Iris pigment epithelial cell (primary cell): ENCODE data around the gene PPM1L.
"Not testable (repeated sequence)": the region's sequence is repeated elsewhere in the genome, so short reads cannot be mapped to it uniquely, and the experiment has no call there.

ENCODE experiments used
- DNase-seq: peaks from one replicate; pipeline ENCODE4 v3.0.0-alpha.2; 2011; ENCODE audit warnings: low read depth

Gene PPM1L

GRCh38 chr3:160931474-160931873, 175.4 kb downstream of the PPM1L start:
- no peak for DNase-seq

DNA sequence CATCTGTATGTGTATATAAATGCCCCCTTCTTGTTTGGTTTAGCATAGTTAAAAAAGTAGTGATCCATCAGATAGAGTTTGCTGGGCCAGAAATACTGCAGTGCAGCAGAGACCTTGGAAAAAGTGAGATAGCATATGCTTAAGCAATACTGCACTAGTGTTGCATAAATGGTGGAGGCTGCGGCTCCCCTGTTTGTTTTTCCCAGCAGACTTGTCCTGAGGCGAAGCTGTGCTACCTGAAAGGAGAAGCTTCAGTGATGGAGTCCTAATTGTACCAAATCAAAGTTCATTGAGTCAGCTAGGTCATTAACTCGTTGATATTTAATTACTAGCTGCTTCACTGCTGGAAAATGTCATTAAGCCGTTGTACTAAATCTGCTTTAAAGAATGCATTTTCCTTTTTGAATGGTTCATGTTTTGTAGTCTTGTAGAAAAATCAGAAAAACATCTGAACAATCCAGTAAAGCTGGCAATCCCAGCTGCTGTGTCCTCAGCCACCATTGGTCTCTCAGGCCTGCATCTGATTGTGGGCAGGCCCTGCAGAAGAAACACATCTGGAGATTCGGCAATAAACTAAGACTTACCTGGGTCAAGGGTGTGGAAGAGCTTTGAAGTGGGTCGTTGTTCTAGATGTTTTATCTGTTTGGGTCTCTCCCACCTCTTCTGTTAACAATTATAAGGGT, 179.5 kb downstream of the PPM1L start:
- peak; percentile 23 for DNase-seq

DNA sequence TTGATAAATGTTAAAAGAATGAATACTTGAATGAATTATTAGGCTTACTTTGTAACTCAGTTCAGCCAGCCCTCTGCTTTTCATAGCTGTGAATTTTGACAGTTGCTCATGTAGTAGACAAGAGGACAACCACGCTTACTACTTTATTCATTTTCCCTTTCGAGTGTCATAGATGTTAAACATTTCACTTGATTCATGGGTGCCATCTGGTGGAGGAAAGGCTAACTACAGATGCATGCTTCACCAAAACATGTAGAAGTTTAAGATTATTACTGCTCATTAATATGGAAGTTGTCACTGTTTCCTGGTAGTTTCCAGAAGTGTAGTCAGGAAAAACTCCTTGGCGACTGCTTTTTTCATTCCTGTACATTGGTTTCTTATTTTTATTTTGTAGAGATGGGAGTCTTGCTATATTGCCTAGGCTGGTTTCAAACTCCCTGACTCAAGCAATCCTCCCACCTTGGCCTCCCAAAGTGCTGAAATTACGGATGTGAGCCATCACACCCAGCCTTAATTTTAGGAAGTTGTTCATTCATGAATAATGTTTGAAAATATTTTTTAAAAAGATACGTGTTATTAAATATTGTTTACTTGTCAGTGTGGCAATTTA, 186.0 kb downstream of the PPM1L start:
- DNase-seq = peak; percentile 68

- DNase-seq = no peak
Observed at GRCh38 chr3:160943996-160944395, 188.0 kb downstream of the PPM1L start.

DNA sequence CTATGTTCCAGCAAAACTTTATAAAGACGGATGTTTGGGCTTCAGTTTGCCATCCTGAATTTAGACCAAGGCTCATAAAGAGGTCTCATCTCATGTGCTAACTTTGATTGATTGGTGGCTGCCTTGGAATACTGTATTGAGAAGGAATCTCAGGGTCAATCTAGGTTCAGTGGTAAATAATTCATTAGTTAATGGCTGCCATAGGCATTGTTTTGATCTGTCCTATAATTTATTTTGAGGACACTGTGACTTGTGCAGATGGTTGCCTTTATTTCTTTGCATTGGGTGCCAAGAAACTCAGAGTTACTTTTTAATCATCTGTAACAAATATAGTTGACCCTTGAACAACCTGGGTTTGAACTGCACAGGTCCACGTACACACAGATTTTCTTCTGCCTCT, 189.3 kb downstream of the PPM1L start:
- no peak for DNase-seq

- DNase-seq = no peak
Observed at GRCh38 chr3:160948273-160948672, 192.2 kb downstream of the PPM1L start.

- DNase-seq = no peak
Observed at GRCh38 chr3:160949460-160949859, 193.4 kb downstream of the PPM1L start.

- DNase-seq = no peak
Observed at GRCh38 chr3:160950542-160950941, 194.5 kb downstream of the PPM1L start.

DNA sequence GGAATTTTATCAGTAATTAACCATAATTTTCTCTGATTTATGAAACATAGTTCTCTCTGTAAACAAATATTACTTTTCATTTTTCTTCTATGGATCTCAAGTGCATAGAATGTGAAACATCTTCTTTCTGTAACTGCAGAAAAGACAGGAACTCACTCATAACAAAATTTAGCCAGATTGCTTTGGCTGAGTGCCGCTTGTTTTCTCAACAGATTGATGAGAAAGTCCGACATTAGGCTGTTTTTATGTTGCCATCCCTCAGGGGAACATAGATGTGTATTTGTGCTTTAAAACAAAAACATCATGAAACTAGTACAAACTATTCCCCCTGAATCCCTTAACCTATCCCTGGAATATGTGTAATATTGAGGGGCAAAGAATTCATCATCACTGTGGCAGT, 194.9 kb downstream of the PPM1L start:
- no peak for DNase-seq

DNA sequence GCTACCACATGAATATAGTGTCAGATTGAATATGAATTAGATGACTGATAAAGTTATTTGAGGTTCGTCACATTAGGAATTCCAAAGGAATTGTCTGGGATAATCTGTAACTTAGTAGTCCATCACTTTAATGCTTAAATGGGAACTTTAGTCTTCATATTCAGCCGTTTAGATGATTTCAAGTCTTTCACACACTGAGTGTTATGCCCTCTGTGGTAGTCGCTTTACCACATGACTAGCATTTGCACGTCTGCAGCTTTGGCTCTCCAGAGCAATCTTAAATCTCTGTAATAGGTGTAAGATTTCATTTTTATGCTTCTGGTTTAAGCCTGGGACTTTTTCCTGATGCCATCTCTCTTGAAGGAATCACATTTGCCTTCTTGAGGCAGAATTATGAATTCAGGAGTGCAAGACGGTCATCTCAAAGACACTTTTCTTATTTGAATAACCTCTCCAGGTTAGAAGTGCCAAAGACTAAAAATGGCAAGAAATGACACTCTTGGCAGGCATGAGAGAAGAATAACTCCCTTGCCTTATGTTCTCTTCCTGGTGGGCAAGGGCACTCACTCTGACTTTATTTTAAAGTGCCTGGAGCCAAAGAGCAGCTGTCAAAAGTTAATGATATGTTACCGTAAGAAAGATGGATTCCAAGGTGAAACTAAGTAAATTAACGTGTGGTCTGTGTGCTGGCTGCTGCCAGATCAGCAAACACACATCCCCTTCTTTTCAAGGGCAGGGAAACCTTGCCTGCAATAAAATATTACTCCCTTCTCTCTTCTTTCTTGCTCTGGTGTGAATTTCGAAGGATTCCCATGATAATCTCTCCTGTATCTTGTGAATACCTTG, 195.8 kb downstream of the PPM1L start:
- no peak for DNase-seq

- no peak for DNase-seq
Observed at GRCh38 chr3:160953686-160954085, 197.7 kb downstream of the PPM1L start.

DNA sequence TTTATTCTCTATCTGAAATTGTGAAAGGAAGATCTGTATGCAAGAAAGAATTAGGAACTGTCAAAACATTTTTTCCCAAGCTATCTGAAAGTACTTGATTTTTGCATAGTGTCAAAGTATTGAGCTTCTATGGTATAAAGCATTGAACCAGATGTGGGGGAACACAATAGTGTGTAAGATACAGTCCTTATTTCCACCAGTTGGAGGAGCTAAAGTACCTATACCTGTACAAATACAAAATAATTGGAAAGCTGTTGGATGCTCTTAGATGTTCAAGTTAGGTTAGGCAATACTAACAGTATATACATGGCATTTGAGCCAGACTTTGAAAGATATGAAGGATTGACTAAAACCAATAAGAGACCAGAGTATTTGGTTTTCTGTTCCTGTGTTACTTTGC, 200.8 kb downstream of the PPM1L start:
- peak; percentile 51 for DNase-seq

- DNase-seq = no peak
Observed at GRCh38 chr3:160960568-160960967, 204.5 kb downstream of the PPM1L start.

DNA sequence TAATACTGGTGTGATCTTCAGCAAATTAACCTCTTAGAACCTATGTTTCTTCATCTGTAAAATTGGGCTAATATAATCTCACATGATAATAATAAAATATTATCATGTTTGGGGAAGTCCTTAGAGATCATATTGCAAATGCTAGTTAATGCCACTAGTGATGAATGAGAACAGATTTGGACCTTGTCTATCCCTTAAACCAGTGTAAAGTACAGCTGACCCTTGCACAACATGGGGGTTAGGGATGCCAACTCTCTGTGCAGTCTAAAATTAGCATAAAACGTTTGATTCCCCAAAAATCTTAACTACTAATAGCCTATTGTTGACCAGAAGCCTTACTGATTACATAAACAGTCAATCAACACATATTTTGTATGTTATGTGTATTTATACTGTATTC, 207.9 kb downstream of the PPM1L start:
- DNase-seq = no peak

DNA sequence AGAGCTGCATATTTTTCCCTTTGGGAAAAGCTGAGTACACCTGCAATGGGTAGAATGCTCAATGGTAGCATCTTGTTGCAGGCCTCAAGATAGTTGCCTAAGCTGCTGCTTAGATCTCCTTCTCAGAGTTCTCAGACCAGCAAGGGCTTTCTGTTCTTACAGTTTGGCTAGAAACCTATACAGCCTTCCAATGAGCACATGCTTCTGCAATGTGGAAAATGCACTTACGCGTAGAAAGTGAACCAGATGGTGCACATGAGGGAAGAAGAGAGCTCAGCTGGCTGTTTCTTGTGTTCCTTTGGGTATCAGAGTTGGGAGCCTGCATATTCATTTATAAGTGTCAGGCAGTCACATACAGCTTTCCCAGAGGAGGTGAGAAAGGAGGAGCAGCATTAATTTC, 212.7 kb downstream of the PPM1L start:
- DNase-seq = peak; percentile 40

GRCh38 chr3:160973067-160973809, 217.2 kb downstream of the PPM1L start:
- DNase-seq = no peak

DNA sequence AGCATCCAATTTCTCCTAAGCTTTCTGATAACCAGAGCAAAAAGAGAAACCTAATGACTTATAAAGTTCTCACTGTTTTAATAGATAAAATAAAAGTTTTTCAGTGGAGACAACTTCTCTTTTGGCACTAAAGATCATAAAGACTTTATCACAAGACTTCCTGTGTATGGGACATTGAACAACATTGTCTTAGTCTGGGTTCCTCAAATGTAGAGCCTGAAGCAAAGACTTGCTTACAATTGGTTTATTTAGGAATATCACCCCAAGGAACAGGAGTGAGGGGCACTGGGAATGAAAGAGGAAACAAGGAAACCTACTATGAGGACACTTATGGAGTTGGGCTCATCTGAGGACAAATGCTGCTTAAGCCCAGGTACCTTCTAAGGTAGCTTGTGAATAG, 221.7 kb downstream of the PPM1L start:
- DNase-seq = no peak

GRCh38 chr3:160980740-160981139, 224.7 kb downstream of the PPM1L start:
- no peak for DNase-seq

- DNase-seq = peak; percentile 48
Observed at GRCh38 chr3:160981217-160981938, 225.3 kb downstream of the PPM1L start.

DNA sequence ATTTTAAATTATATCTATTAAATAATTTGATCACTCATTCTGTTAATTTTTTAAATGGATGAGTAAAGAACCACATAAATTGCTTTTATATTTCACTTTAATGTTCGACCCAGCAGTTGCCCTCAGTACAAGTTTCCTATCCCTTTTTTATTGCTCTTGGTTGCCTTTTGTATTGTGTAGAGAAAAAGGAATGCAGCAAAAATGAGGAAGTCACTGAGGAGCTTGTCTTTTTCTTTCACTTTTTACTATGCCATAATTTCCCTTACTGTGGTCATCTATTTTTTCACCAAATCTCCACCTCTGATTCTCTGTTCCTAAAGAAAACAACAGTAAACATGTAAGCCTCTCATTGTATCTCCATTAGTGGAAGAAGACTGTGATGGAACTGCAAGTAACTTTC, 226.5 kb downstream of the PPM1L start:
- no peak for DNase-seq

DNA sequence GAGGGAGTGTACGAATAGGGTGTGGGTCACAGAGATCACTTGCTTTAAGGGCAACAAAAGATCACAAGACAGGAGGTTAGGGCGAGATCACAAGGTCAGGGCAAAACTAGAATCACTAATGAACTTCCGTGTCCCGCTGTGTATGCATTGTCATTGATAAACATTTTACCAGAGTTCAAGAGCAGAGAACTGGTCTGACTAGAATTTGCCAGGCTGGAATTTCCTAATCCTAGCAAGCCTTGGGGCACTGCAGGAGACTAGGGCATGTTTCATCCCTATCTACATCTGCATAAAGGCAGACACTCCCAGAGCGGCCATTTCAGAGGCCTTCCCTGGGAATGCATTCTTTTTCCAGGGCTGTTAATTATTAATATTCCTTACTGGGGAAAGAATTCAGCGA, 227.9 kb downstream of the PPM1L start:
- not testable (repeated sequence) for DNase-seq

- no peak for DNase-seq
Observed at GRCh38 chr3:160986069-160986468, 230.0 kb downstream of the PPM1L start.
